Brain microvascular endothelial cell (primary cell): ENCODE data around the gene OPRL1.

Experiments
- DNase-seq: peaks from one replicate; pipeline ENCODE4 v3.0.0-alpha.2; 2020
- H3K27ac ChIP-seq: fragments of 250-450 bp; sonication (Bioruptor Pico); 2 replicates; pipeline ENCODE4 v1.5.1; 2020; ENCODE audit warnings: mild to moderate bottlenecking, moderate library complexity
- H3K27me3 ChIP-seq: fragments of 250-450 bp; sonication (Bioruptor Pico); replicated peaks from 2 replicates; pipeline ENCODE4 v1.5.1; 2020; ENCODE audit warnings: mild to moderate bottlenecking
- H3K36me3 ChIP-seq: fragments of 250-450 bp; sonication (Bioruptor Pico); replicated peaks from 2 replicates; pipeline ENCODE4 v1.5.1; 2020; ENCODE audit warnings: mild to moderate bottlenecking
- H3K4me3 ChIP-seq: 2 replicates; pipeline ENCODE4 v1.5.1; 2011; ENCODE audit warnings: low read depth, mild to moderate bottlenecking, control low read depth, low read length, moderate library complexity
- CTCF ChIP-seq: IDR thresholded peaks from 2 replicates; pipeline ENCODE4 v1.5.1; 2011; ENCODE audit warnings: low read depth, mild to moderate bottlenecking, moderate library complexity, low read length, control low read depth, inconsistent platforms; ENCODE audit errors: missing control alignments
- in situ Hi-C: cut with HindIII; loops from 2 replicates; pipeline ENCODE4 v1.10.0; 2017; ENCODE audit warnings: low sequenced_read_pairs, low pct_ligation_motif_present

The OPRL1 gene

GRCh38 chr20:64041781-64042053 lies 38.2 kb upstream of the OPRL1 start:
- in situ Hi-C loops = no loop called here
- peaks cover 28% of the 10 kb centered on the region for H3K27me3 ChIP-seq
- DNase-seq = no peak
- no peak overlapping the region for H3K27ac ChIP-seq
- TF ChIP-seq CTCF = no peak
- no peaks in the 10 kb centered on the region for H3K36me3 ChIP-seq
- H3K4me3 ChIP-seq = no peak overlapping the region

GRCh38 chr20:64042054-64042781 lies 37.7 kb upstream of the OPRL1 start:
- in situ Hi-C loops = no loop called here
- Histone ChIP-seq H3K4me3 (no peak overlapping the region), H3K27ac (no peak overlapping the region), H3K27me3 (peaks cover 28% of the 10 kb centered on the region), H3K36me3 (no peaks in the 10 kb centered on the region)
- TF ChIP-seq CTCF = no peak
- no peak for DNase-seq

GRCh38 chr20:64043768-64044167 lies 36.1 kb upstream of the OPRL1 start:
- TF ChIP-seq CTCF = no peak
- Histone ChIP-seq H3K27ac (no peak overlapping the region), H3K36me3 (no peaks in the 10 kb centered on the region), H3K4me3 (no peak overlapping the region), H3K27me3 (peaks cover 39% of the 10 kb centered on the region)
- in situ Hi-C loops = no loop called here
- DNase-seq = no peak

- no peak for TF ChIP-seq CTCF
- H3K4me3 ChIP-seq = no peak overlapping the region
- DNase-seq = no peak
- H3K27me3 ChIP-seq = peaks cover 39% of the 10 kb centered on the region
- in situ Hi-C loops = no loop called here
- no peak overlapping the region for H3K27ac ChIP-seq
- no peaks in the 10 kb centered on the region for H3K36me3 ChIP-seq
Observed at GRCh38 chr20:64044484-64045247, 35.2 kb upstream of the OPRL1 start.

GRCh38 chr20:64045346-64046011 lies 34.4 kb upstream of the OPRL1 start:
- H3K4me3 ChIP-seq = no peak overlapping the region
- no peak for TF ChIP-seq CTCF
- no peaks in the 10 kb centered on the region for H3K36me3 ChIP-seq
- DNase-seq = no peak
- no peak overlapping the region for H3K27ac ChIP-seq
- in situ Hi-C loops = no loop called here
- H3K27me3 ChIP-seq = peaks cover 39% of the 10 kb centered on the region

- in situ Hi-C loops = no loop called here
- DNase-seq = no peak
- H3K27me3 ChIP-seq = peaks cover 25% of the 10 kb centered on the region
Observed at GRCh38 chr20:64047046-64047389, 32.9 kb upstream of the OPRL1 start.

More at GRCh38 chr20:64047046-64047389, 32.9 kb upstream of the OPRL1 start:
- H3K36me3 ChIP-seq = no peaks in the 10 kb centered on the region
- no peak overlapping the region for H3K27ac ChIP-seq
- no peak overlapping the region for H3K4me3 ChIP-seq
- no peak for TF ChIP-seq CTCF
